ENCODE data around the gene TEAD1.

- TF ChIP-seq CREM (IDR thresholded peaks at IDR 0.05; ENCODE audit: low read depth) (no peak), SP1 (IDR thresholded peaks at IDR 0.05; ENCODE audit: low read depth, low read length) (no peak), ZNF384 (IDR thresholded peaks at IDR 0.05; ENCODE audit: borderline replicate concordance, low read depth, low read length) (no peak), CBX3 (IDR thresholded peaks at IDR 0.05; ENCODE audit: borderline replicate concordance, low read depth) (no peak), CTCF (IDR thresholded peaks at IDR 0.05 in 2 of 3, conservative IDR thresholded peaks at IDR 0.05 in 1 of 3; ENCODE audit: control insufficient read depth in 2 of 3, extremely low read depth in 1 of 3, insufficient read depth in 1 of 3, low read depth in 3 of 3, low read length in 3 of 3) (no peak), HSF1 (IDR thresholded peaks at IDR 0.05; ENCODE audit: low read depth, low read length) (no peak)
These were observed 19.4 kb downstream of the TEAD1 start for GRCh38 chr11:12693479-12694182.
